HG02642 (cell line): Measurements from ENCODE around the gene DOCK10.
A peak's percentile ranks its signal among the peaks of the same experiment; 100 is the strongest.
"Not testable (repeated sequence)": the region's sequence is repeated elsewhere in the genome, so short reads cannot be mapped to it uniquely, and the experiment has no call there.

Experiments
- ATAC-seq: cut with Tn5 transposase; IDR thresholded peaks from one replicate; pipeline ENCODE4 v1.9.1; 2021; ENCODE audit warnings: mild to moderate bottlenecking; ENCODE audit not compliant: unreplicated experiment, poor library complexity

DOCK10 gene

DNA sequence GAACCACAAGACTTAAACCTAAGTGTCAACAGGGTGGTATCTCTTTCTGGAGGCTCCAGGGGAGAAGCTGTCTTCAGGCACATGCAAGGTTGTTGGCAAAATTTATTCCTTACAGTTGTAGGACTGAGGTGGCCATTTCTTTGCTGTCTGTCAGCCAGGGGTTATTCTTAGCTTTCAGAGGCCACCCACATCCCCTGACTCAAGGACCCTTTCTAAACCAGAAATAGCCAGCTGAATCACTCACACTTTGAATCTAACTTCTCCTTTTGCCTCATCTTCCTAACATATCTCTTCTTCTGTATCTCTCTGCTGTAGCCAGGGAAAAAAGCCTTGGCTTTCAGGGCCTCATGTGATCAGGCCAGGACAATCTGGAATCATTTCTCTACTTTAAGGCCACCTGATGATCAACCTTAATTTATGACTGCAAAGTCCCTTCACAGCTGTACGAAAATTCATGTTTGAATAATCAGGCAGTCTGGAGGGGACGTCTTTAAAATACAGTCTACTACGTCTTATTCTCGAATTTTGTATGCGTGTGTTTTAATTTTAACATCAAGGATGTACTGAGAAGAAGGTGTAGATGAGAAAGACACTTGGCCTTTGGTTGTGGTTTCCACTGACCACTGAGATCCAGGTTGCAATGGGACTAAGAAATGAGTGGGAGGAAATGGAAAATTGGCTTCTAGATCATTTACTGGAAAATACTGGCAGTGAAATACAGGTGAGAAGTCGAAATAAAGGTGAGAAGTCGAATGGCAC is 90.4 kb downstream of the DOCK10 start:
- peak; percentile 35 for ATAC-seq

DNA sequence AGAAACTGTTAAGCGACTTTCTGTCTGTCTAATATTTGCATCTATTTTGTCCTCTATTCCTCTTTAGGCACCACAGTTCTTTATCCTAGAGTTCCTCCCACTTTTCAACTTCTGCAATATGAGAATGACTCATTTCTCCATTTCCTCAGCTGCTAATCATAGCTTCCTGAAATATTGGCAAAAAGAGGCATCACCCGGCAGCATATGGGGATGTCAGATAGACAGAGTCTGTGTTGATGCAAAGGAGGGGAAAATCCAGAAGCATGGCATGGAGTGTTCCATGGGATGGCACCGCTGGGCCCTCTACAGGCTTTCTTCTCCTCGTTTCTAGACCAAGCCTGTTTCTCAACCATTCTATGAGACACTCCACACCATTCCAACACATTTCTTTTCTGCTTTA is 93.4 kb downstream of the DOCK10 start:
- no peak for ATAC-seq

DNA sequence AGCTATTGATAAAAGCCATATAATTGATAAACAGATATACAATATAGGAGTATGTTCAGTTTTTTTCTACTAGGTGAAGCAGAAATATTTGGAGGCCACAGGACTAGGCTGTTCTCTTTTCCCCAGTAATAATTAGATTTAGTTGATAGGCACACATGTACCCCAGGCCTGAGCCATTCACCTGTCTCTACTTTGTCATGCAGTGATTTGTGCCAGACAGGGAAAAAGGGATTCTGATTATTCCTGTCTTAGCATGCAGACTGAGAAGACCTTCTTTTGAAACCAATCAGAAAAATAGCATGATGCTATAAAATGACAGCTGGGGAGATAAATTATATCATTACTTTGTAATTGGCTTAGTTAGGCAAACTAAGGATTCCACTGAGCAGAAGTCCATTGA is 94.3 kb downstream of the DOCK10 start:
- ATAC-seq, result no peak

DNA sequence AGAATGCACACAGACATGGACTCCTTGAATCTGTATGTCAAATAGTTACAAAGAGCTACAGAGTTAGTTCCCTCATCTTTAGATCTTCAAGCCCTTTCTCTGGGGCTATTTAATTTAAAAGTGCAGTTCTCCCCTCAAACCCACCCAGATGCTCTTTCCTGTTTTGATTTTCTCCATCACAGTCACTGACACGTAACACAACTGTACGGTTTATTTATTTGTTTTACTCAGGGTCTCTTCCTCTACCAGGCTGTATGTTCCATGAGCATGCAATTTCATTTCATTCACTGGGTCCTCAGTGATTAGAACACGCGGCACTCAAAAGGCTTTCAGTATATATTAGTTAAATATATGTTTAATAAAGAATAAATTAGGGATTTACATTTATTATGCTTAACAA is 94.7 kb downstream of the DOCK10 start:
- ATAC-seq, result no peak

DNA sequence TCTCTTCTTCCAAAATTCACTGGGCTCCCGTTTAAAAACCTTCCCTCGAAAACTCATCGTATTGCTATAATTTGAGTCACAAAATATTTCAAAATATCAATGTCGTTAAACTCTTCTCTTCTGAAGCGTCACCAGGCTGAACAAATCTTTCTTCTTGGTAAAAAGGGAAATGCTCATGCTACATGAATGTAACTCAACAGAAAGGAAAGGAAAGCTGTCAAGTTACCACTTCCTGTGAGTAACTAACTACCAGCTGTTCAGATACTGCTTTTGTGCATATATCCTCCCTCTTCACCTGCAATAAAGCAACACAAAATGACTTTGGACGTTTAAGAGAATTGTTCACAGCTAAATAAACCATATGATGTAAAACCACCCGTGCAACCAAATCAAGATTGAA is 95.4 kb downstream of the DOCK10 start:
- ATAC-seq, result peak; percentile 67

DNA sequence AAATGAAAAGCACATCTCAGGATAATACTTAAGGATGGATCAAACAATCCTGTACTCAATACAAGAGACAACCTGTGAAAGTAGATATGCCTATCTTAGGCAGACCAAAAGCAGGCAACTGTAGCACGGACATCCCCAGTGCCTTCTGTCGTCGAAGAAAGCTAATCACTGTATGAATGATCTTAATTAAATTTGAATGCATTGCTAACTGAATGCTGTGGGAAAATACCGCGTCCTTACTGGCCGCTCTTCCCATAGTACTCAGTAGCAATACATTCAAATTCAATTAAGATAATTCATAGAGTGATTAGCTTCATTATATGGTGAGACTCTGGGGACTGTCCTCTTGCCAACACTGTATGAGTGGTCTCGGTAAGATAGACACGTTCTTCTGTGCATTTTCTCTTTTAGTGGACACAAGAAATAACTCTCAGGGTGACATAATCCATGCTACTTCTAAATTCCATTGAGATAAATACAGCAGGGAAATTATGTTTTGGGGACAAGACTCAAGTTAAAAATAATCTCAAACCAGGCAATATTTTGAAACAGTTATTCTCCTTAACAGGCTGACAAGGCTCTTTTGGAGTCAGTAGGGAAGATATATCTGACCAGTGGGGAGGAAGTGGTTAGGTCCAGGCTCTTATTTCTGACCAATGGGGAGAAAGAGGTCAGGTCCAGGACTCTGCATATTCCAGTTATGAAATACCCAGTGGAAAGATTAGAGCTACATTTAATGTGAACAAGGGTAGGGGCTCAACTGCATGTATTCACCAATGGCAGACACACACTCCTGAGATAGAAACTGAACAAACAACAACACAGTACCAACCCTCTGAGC is 97.3 kb downstream of the DOCK10 start:
- ATAC-seq, result peak; percentile 25

DNA sequence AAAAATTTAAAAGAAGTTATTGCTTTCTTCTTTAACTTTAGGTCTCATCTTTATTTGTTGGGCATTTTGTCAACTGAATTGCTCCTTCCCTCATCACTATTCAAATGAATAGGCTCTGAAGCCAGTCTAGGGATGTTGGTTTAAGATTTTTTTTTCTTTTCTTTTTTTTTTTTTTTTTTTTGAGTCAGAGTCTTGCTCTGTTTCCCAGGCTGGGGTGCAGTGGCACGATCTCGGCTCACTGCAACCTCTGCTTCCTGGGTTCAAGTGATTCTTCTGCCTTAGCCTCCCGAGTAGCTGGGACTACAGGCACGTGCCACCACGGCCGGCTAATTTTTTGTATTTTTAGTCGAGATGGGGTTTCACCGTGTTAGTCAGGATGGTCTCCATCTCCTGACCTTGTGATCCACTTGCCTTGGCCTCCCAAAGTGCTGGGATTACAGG is 98.6 kb downstream of the DOCK10 start:
- ATAC-seq, result not testable (repeated sequence)

DNA sequence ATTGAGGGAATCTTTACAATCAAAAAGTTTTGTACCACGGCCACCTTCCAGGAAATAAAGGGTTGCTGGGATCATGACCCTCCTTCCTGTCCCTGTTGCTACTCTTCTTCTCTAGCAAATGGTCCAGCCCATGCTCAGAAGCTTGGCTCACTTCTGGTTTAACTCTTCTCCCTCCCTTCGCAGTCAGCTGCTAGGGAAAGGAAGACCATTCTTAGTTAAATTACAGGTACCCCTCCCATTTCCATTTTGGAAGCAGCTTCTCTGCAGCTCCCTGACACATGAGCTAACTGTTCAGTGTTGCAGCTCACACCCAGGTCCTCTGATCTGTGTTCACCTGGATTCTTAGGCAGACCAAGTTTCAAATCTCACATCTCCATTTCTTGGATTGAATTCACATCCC is 100.3 kb downstream of the DOCK10 start:
- no peak for ATAC-seq

DNA sequence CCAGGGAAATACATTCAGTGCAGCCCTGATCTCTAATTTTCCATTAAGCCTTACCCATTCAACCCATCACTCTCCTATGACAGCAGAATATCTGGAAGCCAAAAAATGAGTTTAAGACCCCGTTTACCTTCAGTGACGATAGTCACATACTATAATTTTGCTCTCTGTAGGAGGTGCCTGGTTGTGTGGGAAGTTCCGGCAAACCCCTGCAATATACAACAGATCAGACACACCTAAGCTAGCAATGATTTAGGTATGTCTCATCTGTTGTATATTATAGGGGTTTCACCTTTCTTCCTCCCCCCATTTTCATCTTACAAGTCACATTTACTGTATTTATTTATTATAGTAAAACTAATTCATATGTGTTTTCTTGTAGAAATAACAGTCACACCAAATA is 101.7 kb downstream of the DOCK10 start:
- ATAC-seq, result no peak

DNA sequence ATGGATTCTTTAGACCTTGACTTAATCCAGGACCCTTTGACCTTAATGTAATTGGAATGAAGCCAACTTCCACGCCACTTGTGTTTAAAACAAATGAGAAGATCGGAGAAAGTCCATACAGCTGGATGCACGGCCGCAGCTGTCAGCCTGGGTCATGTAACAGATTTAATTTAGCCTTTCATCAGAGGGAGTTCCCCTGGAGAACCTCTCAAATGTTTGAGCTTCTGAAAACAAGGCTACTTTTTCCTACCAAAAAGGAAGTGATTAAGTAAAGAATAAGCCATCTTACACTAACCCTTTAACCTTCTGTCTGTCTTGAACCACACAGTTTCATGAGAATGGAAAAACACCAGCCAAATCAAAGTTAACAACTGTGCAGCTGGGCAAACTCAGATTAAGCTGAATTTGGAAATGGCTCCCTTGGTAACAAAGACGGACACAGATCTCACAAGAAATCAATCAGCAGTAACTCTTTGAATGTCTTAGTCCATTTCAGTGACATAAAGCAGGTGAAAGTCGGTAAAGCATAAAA is 103.6 kb downstream of the DOCK10 start:
- peak; percentile 48 for ATAC-seq

DNA sequence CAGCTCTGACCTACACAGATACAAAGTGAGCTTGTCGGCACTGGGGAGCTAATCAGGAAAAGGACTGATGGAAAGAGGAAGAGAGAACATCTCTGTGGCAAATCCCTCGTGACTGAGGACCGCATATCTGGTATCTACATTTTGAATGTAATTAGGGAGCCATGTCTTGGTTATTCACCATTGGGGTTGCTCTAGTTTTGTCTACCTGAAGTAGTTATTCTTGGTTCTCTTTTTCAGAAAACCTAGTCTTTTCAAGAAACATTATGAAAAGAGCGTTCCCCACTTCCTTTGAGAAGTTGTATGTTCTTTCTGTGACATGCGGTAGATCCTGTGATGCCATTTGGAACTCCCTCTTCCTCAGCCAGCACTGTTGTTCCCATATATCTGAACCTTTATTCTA is 104.4 kb downstream of the DOCK10 start:
- ATAC-seq, result peak; percentile 82

DNA sequence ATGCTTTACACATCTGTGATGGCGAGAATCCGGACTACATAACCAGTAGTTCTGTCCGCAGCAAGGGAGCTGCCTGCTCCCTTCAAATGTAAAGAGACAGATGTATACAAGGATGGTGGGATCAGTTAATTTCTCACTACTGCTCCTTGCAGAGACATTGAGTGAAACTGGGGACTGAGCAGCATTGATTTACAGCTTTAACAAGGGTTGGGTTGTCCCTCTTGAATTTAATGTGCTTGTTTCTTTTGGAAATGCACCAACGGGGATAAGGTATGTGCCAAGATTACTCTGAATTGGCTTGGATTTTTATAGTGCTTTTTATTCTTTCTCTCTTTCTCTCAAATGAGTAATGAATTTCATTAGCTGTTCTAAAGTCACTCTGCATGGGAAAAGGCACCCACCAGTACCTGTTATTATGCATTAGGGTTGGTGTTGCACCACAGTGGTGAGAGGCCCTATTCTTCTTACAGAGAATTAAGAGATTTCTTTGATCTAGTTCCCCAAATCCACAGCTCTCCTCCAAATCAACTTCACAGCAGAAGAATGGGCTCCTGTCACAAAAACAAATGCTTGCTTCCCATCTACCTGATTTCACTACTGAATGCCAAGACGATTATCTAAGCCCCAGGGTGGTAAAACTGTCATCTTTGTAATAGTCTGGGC is 107.6 kb downstream of the DOCK10 start:
- no peak for ATAC-seq

DNA sequence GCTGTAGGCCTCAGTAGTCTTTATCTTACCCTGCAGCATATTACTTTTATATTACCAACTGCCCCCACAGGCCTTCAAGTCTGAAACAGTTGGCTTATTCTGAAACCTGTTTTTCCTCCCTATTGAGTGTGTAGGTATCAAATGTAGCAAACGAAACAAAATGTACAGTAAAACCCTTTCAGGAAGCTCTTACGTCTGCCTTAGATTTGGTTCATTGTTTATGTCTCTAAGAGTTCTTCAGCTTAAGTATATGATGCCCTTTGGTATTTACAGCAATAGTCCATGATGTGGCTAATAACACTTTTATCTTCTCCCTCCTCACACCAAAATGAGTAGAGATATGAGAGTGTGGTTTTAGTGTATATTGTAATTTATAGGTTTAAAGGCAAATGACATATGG is 108.8 kb downstream of the DOCK10 start:
- no peak for ATAC-seq

DNA sequence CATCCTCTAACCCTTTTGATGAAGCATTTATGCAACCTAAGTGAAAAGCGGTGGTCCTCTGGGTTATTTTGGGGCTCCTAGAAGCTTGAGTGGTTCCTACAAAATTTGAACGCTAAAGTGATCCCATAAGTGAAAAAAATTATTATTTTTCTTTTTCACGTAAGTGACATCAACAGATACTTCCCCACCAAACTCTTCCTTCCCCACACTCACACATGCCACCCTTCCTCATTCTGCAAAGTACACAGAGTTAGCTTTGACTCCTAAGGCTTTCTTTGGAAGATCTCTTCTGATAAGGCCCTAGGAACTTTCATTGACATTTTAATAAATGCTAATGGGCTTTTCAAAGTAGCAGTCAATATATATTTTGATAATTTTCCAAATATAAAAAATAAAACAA is 109.7 kb downstream of the DOCK10 start:
- ATAC-seq, result no peak

DNA sequence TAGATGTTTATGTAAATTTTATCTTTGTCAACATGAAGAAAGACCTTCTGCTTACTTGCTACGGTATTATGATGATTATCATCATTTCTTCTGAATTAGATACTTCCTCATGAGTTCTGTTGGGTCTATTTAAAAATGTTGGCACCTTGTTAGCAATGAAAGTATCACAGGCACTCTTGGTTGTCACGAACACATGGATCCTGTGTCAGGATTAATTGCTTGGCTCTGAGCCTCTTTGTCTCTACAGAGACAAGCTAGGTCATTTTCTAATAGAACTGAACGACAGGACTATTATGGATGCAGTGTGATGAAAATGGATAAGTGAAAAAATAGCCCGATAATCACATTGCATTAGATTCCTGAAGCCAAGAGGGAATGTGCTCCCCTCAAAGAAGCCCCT is 110.3 kb downstream of the DOCK10 start:
- ATAC-seq, result no peak

DNA sequence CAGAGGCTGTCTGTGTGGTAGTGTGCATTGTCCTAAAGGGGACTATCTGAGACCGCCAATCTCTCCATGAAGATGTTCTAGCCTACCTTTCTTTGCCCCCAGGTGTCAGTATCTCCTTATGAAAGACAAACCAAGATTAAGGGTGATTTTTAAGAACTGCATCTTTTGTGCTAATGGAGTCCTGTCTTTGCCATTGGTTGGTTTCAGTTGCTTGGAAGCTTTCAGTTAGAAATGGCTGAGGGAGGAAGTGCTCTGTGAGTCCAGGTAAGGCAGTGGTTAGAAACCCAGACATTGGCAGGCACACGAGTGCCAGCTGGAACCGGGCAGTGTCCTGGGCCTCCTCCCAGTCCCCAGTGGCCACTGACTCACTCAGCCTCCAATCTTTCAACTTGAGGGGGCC is 111.3 kb downstream of the DOCK10 start:
- ATAC-seq, result no peak

DNA sequence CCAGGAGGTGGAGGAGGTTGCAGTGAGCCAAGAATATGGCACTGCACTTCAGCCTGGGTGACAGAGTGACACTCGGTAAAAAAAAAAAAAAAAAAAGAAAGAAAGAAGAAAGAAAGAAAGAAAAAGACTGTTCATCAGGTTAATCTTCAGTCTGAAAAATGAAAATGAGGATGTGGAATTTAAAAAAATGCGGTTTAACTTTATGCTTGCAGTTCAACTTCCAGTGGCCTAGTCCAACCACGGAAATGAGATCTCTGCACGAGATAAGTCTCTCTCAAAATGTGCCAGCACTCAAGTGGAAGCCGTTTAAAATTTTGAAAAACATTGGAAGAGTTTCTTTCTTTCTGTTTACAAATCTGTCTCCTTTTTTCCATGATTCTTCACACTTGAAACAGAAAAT is 112.1 kb downstream of the DOCK10 start:
- ATAC-seq, result no peak

DNA sequence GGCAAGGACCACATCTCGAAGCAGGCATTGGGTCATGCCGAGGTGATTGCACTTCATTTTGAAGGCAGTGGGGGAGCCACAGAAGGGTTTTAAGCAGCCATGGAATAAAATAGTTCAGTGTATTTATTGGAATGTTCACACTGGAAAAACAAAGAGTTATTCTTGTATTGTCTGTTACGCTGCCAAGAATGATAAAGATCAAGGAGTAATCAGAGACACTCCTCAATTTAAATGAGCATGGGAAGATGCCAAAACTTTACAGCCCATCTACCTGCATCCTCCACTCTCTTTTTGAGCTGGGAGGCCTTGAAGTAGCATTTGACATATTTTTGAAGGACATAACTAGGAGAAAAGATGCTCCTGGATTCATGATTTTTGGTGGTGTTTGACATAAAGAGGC is 112.8 kb downstream of the DOCK10 start:
- no peak for ATAC-seq

DNA sequence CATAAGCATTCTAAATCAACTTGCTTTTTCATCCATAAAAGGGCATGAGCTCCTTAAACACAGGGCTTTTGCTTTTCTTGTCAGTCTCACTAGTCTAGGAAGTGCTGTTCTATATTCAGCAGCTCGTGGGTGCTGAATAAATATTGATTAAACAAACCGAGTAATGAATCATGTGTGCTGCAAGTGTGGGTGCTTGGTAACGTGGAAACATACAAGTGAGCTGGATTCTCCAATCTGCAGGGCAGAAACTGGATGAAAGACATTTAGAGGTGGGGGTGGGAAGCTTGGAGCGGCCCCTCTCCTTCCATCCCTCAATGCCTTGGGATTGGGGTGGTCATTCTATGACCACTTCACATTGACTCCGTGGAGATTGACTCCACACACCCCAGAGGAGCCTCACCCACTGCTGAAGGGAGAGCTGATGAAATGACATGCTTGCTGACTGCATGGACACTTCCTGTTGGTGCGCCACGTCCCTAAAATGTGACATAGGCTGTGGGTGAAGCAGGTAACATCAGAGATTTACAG is 114.6 kb downstream of the DOCK10 start:
- ATAC-seq, result no peak

DNA sequence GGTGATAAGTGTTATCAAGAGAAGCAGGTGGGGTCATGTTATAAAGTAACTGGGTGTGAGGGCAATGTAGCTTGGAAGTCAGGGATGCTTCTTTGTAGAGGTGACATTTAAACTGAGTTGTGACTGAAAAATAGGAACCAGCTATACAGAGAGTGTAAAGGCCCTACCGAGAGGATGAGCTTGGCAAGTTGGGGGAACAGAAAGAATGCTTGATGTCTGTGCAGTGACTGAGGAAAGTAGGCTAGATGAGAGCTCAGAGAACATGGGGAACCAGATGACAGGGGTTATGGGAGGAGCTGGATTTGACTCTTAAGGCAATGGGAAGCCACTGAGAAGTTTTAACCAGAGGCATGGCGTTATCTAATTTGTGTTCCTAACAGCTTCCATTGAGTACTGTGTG is 115.3 kb downstream of the DOCK10 start:
- no peak for ATAC-seq

DNA sequence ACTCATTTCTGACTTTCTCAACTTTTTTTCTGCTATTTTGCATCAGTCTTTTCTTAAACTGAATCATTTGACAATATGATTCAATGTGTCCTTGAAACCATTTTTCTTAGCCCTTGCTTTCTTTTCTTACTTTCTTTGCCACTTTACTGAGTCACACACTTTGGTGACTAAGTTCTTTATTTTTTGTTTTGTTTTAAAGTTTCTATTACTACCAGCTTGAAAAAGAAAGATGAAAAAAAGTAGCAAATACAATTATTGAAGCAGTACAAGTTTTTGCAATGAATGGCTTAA is 116.5 kb downstream of the DOCK10 start:
- ATAC-seq, result peak; percentile 34
